Right lobe of liver (tissue), 4 donors: ENCODE measurements around the gene ERC2.

Experiments
- CTCF ChIP-seq, 4 donors: fragments of 200-600 bp in 3 of 4; fragments of 450-650 bp in 1 of 4; IDR thresholded peaks; one replicate each; pipeline versions ENCODE4 v1.5.1 to v1.8.0; 2016 to 2022; ENCODE audit warnings: antibody characterized with exemption in 4 of 4, mild to moderate bottlenecking in 2 of 4
- POLR2A ChIP-seq: fragments of 450-650 bp; IDR thresholded peaks from one replicate; pipeline ENCODE4 v1.6.1; 2017; ENCODE audit warnings: antibody characterized with exemption, mild to moderate bottlenecking
- donor health status: DM: no; HTN: no; CAD: no.
- donor health status: DM: no; HTN: no; CAD: no.
- donor health status: DM: no; HTN: yes; CAD: no.

GRCh38 chr3:56320883-56321282 is 147.4 kb downstream of the ERC2 start:
- TF ChIP-seq CTCF (IDR thresholded peaks at IDR 0.05) (no peak), POLR2A (no peak)
